CD4-positive, alpha-beta T cell treated with Interleukin-21 for 1 hour (primary cell): ENCODE results near the gene GNAS.
"Not testable (repeated sequence)": the region's sequence is repeated elsewhere in the genome, so short reads cannot be mapped to it uniquely, and the experiment has no call there.

Source experiments
- DNase-seq: peaks from one replicate; pipeline ENCODE4 v3.0.0-alpha.2; 2020

The GNAS gene

DNA sequence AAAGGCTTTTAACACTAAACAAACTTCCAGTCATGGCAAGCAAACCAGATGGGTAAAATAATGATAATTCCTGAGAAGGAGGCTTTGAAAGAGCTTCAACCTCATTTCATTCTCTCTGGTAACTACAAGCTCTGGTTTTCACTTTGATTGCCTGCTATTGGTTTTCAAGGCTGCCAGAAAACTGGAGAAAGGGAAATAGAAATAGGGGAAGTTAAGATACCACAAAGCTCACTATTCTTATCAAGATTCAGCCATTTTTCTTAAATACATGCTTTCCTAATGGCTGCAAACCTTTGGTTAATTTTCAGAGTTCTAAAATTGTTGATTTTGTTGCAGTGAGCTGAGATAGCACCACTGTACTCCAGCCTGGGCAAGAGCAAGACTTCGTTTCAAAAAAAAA is 86.0 kb downstream of the GNAS start:
- DNase-seq = no peak

DNA sequence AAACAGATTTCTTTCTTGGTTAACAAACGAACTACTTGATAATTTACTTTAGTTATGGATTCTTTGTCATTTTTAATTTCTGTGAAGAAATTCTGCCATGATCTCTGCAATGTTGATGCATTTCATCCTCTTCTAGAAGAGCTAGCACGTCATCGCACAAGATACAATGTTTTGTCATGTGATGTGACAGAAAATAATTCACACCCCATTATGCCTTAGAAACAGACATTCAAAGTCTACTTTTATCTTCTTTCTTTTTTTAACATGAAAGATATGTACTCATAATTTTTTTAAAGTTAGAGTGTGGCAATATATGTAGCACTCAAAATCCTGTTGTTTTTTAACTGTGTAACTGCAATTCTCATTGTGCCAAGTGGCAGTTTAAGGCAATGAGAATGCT is 89.0 kb downstream of the GNAS start:
- DNase-seq = no peak

DNA sequence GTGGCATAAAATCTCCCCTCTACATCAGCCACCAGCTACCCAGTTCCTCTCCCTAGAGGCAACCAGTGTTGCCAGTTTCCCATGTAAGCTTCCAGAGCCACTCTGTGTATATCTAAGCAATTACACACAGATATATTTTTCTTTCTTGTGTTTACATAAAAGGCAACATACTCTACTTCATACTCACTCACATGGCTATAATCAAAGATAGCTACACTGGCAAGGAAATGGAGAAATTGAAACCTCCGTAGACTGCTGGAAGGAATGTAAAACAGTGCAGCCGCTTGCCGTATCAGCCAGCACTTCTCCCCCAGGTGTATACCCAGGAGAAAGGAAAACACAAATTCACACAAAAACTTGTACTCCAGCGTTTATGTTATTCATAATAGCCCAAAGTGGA is 90.0 kb downstream of the GNAS start:
- DNase-seq = no peak

DNA sequence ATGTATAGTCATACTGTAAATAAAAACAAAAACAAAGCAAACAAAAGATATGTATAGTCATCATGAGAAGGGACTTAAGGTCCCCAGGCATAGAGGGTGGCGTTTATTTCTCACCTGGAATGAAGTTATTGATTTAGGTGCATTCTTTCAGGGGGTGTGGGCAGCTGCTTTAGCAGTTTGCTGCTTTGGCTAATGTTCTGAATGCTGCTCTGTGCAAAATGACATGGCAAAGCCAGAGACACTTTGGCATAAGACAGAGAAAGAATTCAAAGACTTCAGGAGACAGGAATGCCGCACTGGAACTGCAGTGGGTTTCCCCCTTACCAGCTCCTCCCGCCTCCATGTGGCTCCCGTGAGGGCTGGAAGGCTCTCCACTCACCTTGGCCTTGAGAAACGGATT is 92.1 kb downstream of the GNAS start:
- no peak for DNase-seq

DNA sequence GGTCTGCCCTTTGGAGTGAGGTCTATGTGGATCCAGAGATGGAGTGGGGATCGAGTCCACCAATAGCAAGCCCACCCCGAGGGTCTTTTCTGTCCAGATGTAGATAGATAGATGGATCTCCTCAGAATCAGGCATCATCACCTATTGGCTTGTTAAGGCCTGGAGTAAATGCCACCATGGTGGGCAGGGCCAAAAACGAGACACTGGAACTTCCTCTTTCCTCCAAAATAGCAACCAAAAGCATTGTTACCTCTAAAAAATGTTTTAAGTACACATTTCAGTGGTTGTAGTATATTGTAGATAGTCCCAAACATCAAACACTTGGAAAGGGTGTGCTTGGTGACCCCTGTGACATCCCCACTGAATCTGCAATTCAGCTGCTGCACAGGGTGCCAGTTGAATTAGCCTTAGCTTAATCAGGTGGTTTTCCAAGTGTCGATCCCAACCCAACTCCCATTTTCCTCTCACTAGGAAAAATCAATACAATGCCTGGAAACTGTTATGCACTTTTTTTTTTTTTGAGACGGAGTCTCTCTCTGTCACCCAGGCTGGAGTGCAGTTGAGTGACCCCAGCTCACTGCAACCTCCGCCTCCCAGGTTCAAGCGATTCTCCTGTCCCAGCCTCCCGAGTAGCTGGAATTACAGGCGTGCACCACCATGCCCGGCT is 93.6 kb downstream of the GNAS start:
- no peak for DNase-seq

DNA sequence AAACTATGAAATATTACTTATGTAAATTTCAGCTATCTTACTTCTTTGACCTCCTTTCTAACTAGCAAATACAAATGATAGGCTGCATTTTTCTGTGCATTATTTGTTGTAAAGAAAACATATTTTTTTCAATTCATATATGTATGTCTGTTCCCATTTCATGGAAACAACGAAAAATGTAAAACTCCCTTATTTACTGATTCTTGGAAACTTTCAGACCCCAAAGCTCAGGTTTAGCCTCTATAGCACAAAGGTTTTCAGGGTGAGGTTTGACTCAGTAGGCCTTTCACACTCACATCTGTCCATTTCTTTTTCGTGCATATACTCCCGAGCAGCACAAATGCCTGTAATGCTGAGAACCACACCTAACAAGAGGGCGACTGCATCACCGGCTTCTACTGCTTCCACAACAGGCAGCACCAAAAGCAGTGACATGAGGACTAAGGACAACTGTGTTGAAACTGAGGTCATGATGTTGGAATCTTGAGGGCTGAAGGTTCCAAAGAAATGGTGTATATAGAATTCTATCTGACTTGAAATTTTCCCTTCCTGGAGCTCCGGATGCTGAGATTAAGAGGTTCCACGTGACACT is 95.4 kb downstream of the GNAS start:
- not testable (repeated sequence) for DNase-seq

DNA sequence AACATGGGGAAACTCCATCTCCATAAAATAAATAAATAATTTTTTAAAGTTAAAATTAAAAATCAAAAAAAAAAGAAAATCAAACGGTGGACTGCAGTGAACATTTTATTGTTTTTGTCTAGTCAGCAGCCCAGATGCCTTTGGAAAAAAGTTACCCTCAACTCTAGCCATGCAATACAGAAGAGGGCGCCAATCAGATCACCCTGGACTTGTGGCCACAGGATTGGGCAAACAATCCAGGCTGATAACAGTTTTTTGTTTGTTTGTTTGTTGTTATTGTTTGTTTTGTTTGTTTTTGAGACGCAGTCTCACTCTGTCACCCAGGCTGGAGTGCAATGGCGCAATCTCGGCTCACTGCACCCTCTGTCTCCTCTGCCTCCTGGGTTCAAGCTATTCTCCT is 98.1 kb downstream of the GNAS start:
- no peak for DNase-seq

DNA sequence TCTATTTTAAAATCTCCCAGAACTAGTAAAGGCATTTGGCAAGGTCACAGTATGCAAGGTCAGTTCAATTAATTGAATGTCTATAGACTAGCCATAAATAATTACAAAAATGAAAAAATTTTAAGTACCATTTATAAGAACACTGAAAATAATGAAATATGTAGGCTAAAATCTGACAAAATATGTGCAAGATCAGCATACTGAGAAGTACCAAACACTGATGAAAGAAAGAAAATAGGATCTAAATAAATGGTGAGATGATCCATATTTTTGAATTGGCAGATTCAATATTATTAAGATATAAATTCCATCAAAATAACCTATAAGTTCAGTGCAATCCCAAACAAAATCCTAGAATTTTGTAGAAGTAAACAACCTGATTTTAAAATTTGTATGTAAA is 100.5 kb downstream of the GNAS start:
- no peak for DNase-seq

DNA sequence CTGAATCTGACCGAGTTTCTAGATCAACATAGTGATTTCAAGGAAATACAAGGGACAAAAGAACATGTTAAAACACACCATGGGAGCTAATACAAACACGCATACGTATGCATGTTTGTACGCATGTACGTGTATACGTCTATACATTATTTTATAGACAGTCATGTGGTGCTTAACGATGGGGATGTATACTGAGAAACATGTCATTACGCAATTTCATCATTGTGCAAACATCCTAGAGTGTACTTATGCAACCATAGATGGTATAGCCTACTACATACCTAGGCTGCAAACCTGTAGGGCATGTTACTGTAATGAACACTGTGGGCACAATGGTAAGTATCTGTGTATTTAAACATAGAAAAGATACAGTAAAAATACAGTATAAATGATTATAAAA is 103.6 kb downstream of the GNAS start:
- no peak for DNase-seq

DNA sequence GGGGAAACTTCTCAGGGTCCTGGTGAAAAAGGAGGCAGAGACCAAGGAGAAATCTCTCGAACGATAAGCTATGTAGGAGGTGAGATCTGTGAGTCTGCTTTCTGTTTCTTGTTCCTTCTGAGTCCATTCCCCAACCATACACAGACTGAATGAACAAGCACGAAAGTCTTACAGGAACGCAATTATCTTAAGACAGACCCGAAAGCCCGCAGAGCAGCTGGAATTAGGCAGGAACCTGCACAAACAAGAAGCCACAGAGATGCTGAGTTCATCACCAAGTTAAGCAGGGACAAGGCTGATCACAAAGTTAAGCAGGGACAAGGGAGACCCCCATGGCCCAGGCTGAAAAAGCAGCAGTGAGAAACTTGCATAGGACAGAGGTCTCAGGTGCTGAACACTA is 107.1 kb downstream of the GNAS start:
- no peak for DNase-seq
